GM23338 (cell line): ENCODE results near the gene DNAJB8. TPM values are rescaled to one million over a fixed set of nuclear protein-coding genes. Genes with fewer than 3 reads are reported as not detected.

Experiments used
- ATAC-seq: fragments of 200-7000 bp; cut with Tn5 transposase; 3 replicates; pipeline ENCODE4 v1.9.1; 2020
- DNase-seq: peaks from one replicate; pipeline ENCODE4 v3.0.0-alpha.2; 2015; ENCODE audit warnings: low spot score
- H2AFZ ChIP-seq: fragments of 200-600 bp; sonication (generic); 2 replicates; pipeline ENCODE4 v1.8.0; 2016; ENCODE audit warnings: antibody characterized with exemption, mild to moderate bottlenecking, moderate library complexity
- H3F3A ChIP-seq: fragments of 200-600 bp; sonication (generic); replicated peaks from 2 replicates; pipeline ENCODE4 v1.8.0; 2017; ENCODE audit warnings: antibody characterized with exemption, mixed run types, low read depth
- H3K27ac ChIP-seq: fragments of 200-600 bp; sonication (generic); 2 replicates; pipeline ENCODE4 v1.6.1; 2016; ENCODE audit warnings: low read depth
- H3K27me3 ChIP-seq: fragments of 200-600 bp; sonication (generic); 2 replicates; pipeline ENCODE4 v1.8.0; 2016; ENCODE audit warnings: mild to moderate bottlenecking, mixed run types, moderate library complexity; ENCODE audit not compliant: insufficient read depth
- H3K36me3 ChIP-seq: fragments of 200-600 bp; sonication (generic); 2 replicates; pipeline ENCODE4 v1.8.0; 2016; ENCODE audit warnings: mild to moderate bottlenecking; ENCODE audit not compliant: insufficient read depth
- H3K4me1 ChIP-seq: fragments of 200-600 bp; sonication (generic); 2 replicates; pipeline ENCODE4 v1.8.0; 2016; ENCODE audit warnings: mild to moderate bottlenecking, moderate library complexity; ENCODE audit not compliant: insufficient read depth
- H3K4me2 ChIP-seq: fragments of 200-600 bp; sonication (generic); 2 replicates; pipeline ENCODE4 v1.7.1; 2017; ENCODE audit warnings: mixed run types
- H3K4me3 ChIP-seq: fragments of 200-600 bp; sonication (generic); 2 replicates; pipeline ENCODE4 v1.6.1; 2016; ENCODE audit warnings: mixed run types
- H3K79me2 ChIP-seq: fragments of 200-600 bp; sonication (generic); replicated peaks from 2 replicates; pipeline ENCODE4 v1.8.0; 2017; ENCODE audit warnings: mild to moderate bottlenecking; ENCODE audit not compliant: insufficient read depth
- H3K9me2 ChIP-seq: fragments of 200-600 bp; sonication (generic); 2 replicates; pipeline ENCODE4 v1.8.0; 2017; ENCODE audit not compliant: insufficient read depth
- H4K20me1 ChIP-seq: fragments of 200-600 bp; sonication (generic); replicated peaks from 2 replicates; pipeline ENCODE4 v1.8.0; 2017; ENCODE audit warnings: mild to moderate bottlenecking; ENCODE audit not compliant: insufficient read depth
- H3K27ac Mint-ChIP-seq: 2 replicates; pipeline ENCODE4 v1.8.0; 2020; ENCODE audit warnings: inconsistent platforms, mild to moderate bottlenecking, moderate library complexity, mixed read lengths
- H3K27me3 Mint-ChIP-seq: 3 replicates; pipeline ENCODE4 v1.8.0; 2022; ENCODE audit warnings: low read depth, mild to moderate bottlenecking, moderate library complexity, mixed read lengths, inconsistent platforms; ENCODE audit not compliant: insufficient read depth, poor library complexity
- H3K36me3 Mint-ChIP-seq: 3 replicates; pipeline ENCODE4 v1.8.0; 2021; ENCODE audit warnings: low read depth, mild to moderate bottlenecking, inconsistent platforms, moderate library complexity, mixed read lengths
- H3K4me1 Mint-ChIP-seq: 3 replicates; pipeline ENCODE4 v1.8.0; 2020; ENCODE audit warnings: mild to moderate bottlenecking, inconsistent platforms, mixed read lengths
- H3K4me3 Mint-ChIP-seq: 3 replicates; pipeline ENCODE4 v1.8.0; 2021; ENCODE audit warnings: moderate library complexity, mild to moderate bottlenecking, inconsistent platforms, mixed read lengths
- H3K9me3 Mint-ChIP-seq: 3 replicates; pipeline ENCODE4 v1.8.0; 2020; ENCODE audit warnings: moderate library complexity, mild to moderate bottlenecking, inconsistent platforms, mixed read lengths
- CREB1 ChIP-seq: fragments of 250-450 bp; sonication (Bioruptor Pico); IDR thresholded peaks from 2 replicates; pipeline ENCODE4 v1.5.0; 2020; ENCODE audit warnings: low read depth, mild to moderate bottlenecking, moderate library complexity
- CTCF ChIP-seq, 2 experiments: fragments of 200-600 bp in 1 of 2; sonication (generic) in 1 of 2; conservative IDR thresholded peaks; 2 replicates each; pipeline versions ENCODE4 v1.5.1 to v1.6.1; 2016 to 2017; ENCODE audit warnings: antibody characterized with exemption in 2 of 2, low read depth in 2 of 2, mild to moderate bottlenecking in 2 of 2, moderate library complexity in 1 of 2
- ETS1 ChIP-seq: IDR thresholded peaks from 2 replicates; pipeline ENCODE4 v1.6.1; 2016; ENCODE audit warnings: antibody characterized with exemption
- EZH2 ChIP-seq: fragments of 200-600 bp; sonication (generic); IDR thresholded peaks from one replicate; pipeline ENCODE4 v1.8.0; 2017; ENCODE audit warnings: antibody characterized with exemption, mild to moderate bottlenecking, low read depth; ENCODE audit not compliant: unreplicated experiment
- EZH2phosphoT487 ChIP-seq: fragments of 200-600 bp; sonication (generic); IDR thresholded peaks from one replicate; pipeline ENCODE4 v1.8.1; 2018; ENCODE audit warnings: antibody characterized with exemption; ENCODE audit not compliant: unreplicated experiment
- JUNB ChIP-seq: IDR thresholded peaks from one replicate; pipeline ENCODE4 v1.6.1; 2016; ENCODE audit warnings: antibody characterized with exemption; ENCODE audit not compliant: unreplicated experiment
- NANOG ChIP-seq: IDR thresholded peaks from 2 replicates; pipeline ENCODE4 v1.6.1; 2016; ENCODE audit warnings: antibody characterized with exemption, borderline replicate concordance
- POLR2AphosphoS5 ChIP-seq: IDR thresholded peaks from 2 replicates; pipeline ENCODE4 v1.6.1; 2016; ENCODE audit warnings: antibody characterized with exemption, low read depth
- REST ChIP-seq: IDR thresholded peaks from one replicate; pipeline ENCODE4 v1.6.1; 2018; ENCODE audit warnings: antibody characterized with exemption; ENCODE audit not compliant: unreplicated experiment
- STAT1 ChIP-seq: IDR thresholded peaks from one replicate; pipeline ENCODE4 v1.6.1; 2016; ENCODE audit warnings: antibody characterized with exemption; ENCODE audit not compliant: unreplicated experiment
- ZNF114 ChIP-seq: fragments of 250-450 bp; sonication (Bioruptor Pico); IDR thresholded peaks from 2 replicates; pipeline ENCODE4 v1.5.0; 2020; ENCODE audit warnings: mild to moderate bottlenecking, moderate library complexity
- ZNF331 ChIP-seq: fragments of 250-450 bp; sonication (Bioruptor Pico); IDR thresholded peaks from 2 replicates; pipeline ENCODE4 v1.5.0; 2020; ENCODE audit warnings: low read depth, mild to moderate bottlenecking, moderate library complexity
- ZNF462 ChIP-seq: fragments of 250-450 bp; sonication (Bioruptor Pico); IDR thresholded peaks from 2 replicates; pipeline ENCODE4 v1.5.0; 2020; ENCODE audit warnings: mild to moderate bottlenecking, moderate library complexity
- polyA plus RNA-seq: library from polyadenylated mRNA; unstranded; fragments of >200 nt; fragmentation: Nextera tagmentation; extraction: Ambion mirVana; gene quantifications from 2 replicates; pipeline ENCODE4 v1.2.1, GENCODE V29; 2016
- total RNA-seq: library from RNA; depleted of rRNA; stranded (reverse); fragments of >200 nt; shearing (Covaris generic); gene quantifications from 2 replicates; pipeline ENCODE4 v1.2.3, GENCODE V29; 2014

Gene DNAJB8
- total and polyA plus RNA-seq, 2 experiments from 2014 or later: not detected

- H3K4me3 ChIP-seq: no peak overlapping the region
- Mint-ChIP-seq H3K4me3 (no peak overlapping the region), H3K27me3 (peaks cover 20% of the 10 kb centered on the region), H3K9me3 (no peaks in the 10 kb centered on the region), H3K27ac (no peak overlapping the region), H3K36me3 (no peaks in the 10 kb centered on the region), H3K4me1 (peaks cover 4% of the 10 kb centered on the region; the same call in 1 of the 3 replicates)
- peaks cover 21% of the 10 kb centered on the region for H3K27me3 ChIP-seq
- no peak overlapping the region for H3K27ac ChIP-seq
- H3K4me1 ChIP-seq: no peaks in the 10 kb centered on the region
- H3K4me2 ChIP-seq: no peak overlapping the region
- no peak overlapping the region for H2AFZ ChIP-seq
- TF ChIP-seq NANOG (no peak), ZNF331 (CRISPR knock-in tag) (no peak), EZH2 (no peak), EZH2phosphoT487 (no peak), POLR2AphosphoS5 (no peak), ZNF114 (CRISPR knock-in tag) (no peak), CREB1 (CRISPR knock-in tag) (no peak), ZNF462 (CRISPR knock-in tag) (no peak), CTCF (conservative IDR thresholded peaks at IDR 0.05; ENCODE audit: low read depth in 2 of 2) (no peak), JUNB (no peak), ETS1 (no peak), STAT1 (no peak), REST (no peak)
- H3K36me3 ChIP-seq: no peaks in the 10 kb centered on the region
- no peaks in the 10 kb centered on the region for H3K79me2 ChIP-seq
- ATAC-seq (no peak), DNase-seq (no peak)
- H4K20me1 ChIP-seq: no peaks in the 10 kb centered on the region
- no peaks in the 10 kb centered on the region for H3F3A ChIP-seq
- H3K9me2 ChIP-seq: no peaks in the 10 kb centered on the region
Measured at GRCh38 chr3:128502712-128503111, 36.0 kb upstream of the DNAJB8 start.
